GM18868 (cell line): Measurements from ENCODE around the gene SEMA3D.

ENCODE experiments used
- ATAC-seq: cut with Tn5 transposase; IDR thresholded peaks from one replicate; pipeline ENCODE4 v1.9.1; 2021; ENCODE audit warnings: mild to moderate bottlenecking, moderate library complexity; ENCODE audit not compliant: unreplicated experiment

The SEMA3D gene

DNA sequence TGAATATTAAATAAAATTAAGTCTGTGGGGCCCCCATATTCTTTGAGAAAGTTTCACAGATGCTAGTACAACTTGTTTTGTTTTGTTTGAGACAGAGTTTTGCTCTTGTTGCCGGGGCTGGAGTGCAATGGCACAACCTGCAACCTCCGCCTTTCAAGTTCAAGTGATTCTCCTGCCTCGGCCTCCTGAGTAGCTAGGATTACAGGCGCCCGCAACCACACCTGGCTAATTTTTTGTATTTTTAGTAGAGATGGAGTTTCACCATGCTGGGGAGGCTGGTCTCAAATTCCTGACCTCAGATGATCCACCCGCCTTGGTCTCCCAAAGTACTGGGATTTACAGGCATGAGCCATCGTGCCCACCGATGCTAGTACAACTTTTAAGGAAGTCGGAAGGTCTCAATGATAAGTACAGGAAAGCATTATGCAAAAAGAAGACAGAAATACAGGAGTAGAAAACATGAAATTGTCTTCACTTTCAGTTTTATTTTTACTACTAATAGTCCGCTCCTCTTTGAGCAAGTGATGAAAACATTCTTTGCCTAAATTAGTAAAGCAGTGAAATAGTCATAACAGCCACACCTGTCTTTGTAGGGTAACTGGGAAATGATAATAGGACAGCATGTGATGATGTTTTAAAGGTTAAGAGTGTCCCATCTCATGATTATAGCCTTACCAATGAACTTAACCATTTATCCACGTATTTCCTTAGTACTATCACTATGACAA is 147.5 kb downstream of the SEMA3D start:
- peak; percentile 86 for ATAC-seq

DNA sequence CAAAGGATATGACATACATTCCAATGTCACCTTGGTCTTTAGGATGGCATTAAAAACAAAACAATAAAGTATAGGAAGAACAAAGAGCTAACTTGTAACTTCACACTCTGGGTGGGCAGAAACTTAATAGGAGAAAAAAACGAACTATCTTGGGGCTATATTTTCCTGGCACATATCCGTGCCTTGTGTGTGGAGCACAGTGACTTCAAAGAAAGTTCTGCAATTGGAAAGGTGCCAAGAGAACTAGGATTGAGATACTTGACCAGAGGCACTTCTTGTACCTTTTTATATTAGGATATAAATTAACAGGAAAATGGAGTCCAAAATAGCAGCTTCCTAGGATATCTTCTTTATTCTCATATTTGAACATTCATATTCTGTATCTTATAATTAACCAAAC is 148.4 kb downstream of the SEMA3D start:
- ATAC-seq = no peak

DNA sequence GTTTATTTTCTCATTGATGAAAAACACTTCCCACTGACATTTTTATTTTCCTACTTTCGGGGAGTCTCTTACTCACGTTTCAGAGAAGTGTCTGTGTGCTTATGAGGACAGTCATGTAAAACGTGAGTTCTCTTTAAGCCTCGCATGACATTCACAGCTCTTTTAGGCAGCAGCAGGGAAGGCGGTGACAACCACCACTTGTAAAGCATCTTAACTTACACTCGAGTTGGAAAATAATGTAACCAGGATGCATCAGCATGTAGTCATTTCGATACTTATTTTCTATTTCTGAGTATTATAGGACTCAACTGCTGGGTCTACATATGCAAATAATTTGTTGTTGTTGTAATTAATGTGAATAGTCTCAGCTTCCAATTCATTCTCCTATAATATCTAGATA is 153.6 kb downstream of the SEMA3D start:
- no peak for ATAC-seq

DNA sequence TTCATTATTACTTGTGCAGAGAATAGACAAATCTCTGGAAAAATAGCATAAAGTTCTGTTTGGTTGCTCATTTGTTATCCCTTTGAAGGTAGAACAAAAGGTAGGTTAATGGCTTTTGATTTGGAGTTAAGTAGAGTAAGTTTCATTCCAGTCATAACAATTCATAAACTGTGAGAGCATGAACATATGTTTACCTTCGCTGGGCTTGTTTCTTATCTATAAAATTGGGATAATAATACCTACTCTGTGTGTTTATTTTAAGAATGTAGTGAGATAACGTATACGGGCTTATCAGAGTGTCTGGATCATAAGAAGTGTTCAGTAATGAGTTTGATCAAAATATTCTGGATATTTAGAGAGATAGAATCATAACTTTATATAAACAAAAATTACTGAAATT is 155.4 kb downstream of the SEMA3D start:
- no peak for ATAC-seq

DNA sequence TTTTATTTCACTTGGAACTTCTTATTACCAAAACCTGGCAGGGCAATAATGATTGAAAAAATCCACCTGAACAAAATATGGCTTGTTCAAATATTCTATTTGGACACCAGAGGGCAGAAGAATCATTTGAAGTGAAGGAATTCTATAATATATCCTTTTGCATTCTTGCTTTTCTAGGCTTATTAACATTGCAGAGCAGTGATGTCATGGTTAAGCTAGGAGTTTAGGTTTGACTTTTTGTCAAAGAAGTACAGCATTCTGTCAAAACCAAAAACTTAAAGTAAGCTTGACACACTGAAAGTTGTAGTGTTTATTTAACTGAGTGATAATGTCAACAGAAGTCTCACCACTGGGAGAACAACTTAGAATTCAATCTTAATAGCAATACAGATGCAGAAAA is 156.0 kb downstream of the SEMA3D start:
- peak; percentile 61 for ATAC-seq

DNA sequence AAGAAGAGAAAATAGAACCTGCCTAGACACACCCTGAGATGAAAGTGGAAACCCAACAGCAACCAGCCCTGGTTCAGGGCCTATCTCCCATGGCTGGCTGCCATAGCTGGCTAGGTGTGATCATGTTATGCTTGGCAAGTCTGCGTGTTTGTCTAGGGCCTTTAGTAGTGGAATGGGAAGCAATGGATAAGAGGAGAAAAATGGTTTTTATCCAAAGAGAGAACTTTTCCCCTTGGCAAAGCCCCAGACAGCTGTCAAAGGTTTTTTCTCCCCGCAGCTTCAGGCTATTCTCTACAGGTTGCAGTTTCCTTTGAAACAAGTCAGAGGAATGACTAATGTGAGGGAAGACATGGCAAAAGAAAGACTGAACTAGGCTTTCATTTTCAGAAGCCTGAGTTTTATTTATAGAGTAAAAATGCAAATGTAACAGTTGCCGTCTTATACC is 161.5 kb downstream of the SEMA3D start:
- ATAC-seq = peak; percentile 76

DNA sequence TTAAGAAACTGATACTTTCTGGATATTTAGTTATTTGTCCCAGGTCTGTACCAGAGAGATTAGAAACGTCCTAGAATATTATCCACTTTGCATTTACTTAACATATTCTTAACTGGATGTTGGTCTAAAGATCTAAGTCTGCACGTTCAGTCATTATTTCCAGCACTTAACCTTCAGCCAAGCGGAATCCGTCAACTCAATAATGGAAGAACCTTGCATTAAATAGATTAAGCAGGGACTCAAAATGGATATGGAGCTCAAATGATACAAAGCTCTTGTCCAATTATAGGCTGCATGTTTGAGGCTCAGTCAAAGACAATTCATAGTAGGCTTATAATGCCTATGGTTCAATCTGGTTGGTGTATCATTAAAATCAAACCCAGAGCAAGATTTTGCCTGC is 162.9 kb downstream of the SEMA3D start:
- ATAC-seq = no peak

DNA sequence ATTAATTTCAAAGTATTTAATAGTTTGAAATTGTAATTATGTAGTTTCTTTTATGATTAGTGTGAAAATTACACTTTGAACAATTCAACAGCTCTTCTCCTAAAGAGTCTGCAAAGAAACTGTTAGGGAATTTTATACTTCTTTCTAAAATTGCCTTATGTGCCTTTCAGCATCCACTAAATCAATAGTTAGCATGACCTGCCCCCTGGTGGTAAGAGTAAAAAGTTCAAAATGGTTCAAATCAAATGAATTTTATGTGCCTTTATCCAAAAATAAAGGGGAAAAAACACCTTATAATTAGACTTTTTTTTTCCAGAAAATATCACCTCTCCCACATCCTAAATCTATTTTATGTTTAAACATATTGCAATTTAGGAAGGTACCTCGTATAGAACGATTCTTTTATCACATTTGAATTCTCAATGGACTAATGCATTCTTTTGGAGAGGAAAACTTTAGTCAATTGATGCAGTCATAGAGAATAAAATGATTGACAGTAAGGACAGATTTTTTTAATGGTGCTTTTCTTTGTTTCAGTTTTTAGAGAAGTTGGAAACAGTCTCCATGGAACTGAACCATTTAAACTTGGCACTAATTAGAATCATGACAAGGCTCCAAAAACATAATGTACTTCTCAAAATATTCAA is 163.7 kb downstream of the SEMA3D start:
- ATAC-seq = no peak

DNA sequence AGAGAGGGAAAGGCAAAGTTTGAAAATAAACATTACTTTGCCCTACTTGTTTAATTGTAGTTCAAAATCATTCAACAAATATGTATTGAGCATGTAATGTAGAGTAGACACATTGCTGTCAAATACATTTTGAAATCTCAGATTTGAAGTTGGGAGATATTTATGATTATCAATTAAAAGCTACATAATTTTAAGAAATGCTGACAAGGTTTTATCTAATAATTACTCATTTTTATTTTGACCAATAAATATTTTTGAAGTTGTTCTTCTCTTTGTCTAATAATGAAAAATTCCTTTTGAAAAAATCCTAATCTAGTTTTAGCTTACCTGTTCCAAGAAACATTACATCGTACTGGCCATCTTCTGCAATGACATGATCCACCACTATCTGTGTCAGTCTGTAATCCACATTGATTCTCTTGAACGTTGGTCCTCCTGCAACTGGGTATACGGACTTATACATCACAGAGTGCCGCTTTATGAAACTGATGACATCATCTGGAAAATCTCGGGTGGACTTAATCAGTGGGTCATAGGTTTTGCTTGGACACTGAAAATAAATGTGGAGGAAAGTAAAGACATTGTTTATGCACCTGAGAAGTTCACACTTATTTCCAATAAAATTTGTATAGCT is 164.7 kb downstream of the SEMA3D start:
- ATAC-seq = no peak

DNA sequence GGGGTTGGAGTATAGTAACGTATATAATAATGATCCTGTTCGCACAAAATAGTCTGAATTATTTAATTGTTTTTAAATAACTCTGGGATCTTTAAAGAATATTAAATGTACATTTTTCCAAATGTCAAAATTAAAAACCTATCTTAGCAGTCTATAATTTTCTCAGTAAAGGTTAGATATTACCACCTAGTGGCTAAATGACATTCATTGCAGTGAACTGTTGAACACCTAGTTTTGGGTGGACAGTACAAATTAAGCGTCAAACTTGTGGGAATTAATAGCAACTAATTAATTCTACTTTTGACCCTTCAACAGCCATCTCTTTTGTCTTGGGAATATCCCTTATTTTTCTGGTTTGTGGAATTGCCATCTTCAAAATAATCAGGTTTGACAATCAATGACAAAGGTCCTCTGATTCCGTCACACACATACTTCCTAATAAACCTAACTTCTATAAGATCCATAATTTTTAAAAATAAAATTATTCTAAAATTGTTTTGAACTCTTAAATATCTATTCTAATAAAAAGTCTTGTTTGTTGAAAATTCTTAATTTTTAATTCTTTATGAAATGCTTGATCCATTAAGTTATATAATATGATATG is 165.7 kb downstream of the SEMA3D start:
- no peak for ATAC-seq

DNA sequence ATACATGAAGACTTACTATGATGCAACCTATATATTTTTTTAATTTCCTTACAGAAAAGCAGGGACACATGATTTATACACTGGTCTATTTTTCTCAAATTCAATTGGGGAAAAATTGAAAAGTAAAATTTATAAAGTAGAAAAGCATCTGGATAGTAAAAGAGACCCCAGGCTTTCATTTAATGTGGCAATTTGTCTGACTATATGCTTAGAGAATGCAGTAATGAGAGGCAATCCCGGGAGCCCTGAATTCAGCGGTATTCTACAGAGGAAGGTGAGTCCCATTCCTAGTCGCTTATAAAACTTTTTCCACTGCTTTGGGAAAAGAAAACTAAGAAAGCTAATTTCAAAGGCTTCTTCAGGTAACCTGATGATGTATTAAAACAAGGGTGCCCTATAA is 167.1 kb downstream of the SEMA3D start:
- ATAC-seq = no peak

DNA sequence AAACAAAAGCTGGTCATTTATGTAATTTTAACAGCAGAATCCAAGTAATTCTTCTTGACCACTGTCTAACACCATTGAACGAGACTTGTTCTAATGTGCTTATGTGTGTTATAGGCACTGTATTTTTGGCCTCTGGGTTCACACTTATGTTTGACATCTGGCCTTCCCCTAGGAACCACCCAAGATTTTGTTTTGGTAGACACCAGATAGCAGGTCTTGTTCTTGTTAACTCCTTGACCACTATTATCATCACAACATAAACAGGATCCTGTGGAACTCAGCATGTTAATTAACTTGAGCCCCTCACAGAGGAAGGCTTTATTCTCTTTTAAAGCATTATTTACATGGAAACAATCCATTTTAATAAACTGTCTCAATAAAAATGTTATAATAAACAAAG is 167.7 kb downstream of the SEMA3D start:
- ATAC-seq = no peak

DNA sequence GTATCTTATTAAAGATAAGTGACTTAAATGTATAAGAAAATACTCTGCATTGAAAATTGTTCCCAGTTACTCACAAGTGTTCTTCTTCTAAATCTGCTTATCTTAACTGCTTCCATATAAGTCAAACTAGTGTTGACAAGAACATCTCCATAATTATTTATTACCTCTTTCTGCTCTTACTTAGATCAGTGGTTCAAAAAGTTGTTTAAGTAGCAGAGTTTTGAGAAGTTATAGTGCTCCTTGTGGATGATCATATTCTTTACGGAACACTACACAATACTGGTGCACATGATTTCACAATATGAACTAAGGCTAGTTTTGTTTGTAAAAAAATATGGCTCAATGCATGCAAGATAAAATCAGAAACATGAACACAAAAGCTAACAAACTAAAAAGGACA is 168.4 kb downstream of the SEMA3D start:
- ATAC-seq = no peak

DNA sequence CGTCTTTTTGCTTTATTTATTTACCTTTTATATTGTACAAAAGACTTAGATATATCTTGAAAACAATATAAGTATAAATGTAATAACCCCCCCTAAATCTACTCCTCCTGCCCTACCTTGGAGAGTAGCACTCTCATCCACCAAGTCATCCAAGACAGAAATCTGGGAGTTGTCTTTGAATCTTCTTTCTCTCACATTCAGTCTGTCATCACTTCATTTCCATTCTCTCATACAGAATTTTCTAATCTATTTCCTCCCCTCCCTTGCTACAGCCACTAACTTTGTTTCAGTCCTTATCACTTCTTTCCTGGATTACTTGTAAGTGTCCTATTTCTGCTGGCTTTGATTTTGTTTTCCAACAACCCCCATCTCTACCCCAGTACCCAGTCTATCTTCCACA is 170.6 kb downstream of the SEMA3D start:
- no peak for ATAC-seq

DNA sequence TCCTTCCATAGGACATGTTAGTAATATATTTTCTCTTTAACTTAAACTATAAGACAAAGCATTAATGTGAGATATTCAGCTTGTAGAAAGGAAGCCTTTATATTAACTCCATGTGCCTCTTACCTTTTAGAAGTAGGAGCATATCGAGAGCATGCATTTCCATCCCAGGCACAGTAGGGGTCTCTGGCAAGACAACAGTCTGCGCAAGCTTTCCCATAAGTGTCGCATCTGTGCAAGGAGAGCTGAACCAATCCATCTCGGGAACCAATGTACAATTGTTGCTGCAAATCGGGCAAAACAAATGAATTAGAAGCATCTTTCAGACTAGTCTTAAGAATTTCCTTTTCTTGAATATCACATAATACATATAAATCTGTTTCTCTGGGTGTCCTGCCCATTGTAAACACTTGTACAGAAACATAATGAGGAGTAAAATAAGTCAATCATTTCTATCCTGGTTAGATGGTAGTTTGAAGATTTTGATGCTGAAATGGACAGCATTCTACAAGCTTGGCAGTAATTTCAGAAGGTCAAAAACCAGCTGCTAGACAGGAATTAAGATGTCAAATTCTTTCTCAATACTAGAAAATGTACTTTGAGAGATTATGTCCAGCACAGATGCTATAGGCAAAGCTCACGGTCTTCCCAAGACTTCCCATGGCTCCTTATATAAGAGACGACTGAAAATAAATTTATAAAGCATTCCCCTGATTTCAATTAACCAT is 171.8 kb downstream of the SEMA3D start:
- ATAC-seq = no peak

DNA sequence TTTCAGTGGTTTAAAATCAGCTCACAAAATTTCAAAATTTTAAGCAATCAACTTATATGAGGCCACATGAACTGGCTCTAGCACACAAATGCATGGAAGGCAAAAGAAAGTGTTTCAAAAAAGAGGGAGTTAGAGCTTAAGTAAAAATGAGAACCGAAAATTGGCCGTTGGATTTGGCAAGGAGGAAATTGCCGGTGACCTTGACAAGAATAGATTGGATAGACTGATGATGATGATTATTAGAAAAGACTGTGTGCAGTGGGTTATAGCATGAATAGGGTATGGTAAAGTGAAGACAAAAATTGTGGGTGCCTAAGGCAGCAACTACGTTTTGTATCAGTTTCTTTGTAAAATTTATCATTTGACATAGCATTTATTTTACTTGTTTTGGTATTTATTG is 175.7 kb downstream of the SEMA3D start:
- no peak for ATAC-seq

DNA sequence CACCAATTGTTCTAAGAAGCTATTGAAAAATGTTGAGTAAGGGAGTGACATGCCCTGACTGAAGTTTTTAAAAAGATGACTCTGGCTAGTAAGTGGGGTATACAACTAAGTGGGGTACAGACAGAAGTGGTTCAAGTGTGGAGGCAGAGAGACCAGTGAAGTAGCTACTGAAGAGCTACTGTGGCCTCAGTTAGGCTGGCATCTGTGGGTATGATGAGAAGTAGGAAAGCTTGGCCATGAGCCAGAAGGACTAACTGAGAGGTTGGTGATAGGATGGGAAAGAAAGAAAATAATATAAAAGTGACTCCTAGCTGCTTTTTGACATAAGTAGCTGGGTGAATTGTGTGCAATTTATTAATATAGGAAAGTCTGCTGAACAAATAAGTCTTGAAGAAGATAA is 176.6 kb downstream of the SEMA3D start:
- no peak for ATAC-seq

DNA sequence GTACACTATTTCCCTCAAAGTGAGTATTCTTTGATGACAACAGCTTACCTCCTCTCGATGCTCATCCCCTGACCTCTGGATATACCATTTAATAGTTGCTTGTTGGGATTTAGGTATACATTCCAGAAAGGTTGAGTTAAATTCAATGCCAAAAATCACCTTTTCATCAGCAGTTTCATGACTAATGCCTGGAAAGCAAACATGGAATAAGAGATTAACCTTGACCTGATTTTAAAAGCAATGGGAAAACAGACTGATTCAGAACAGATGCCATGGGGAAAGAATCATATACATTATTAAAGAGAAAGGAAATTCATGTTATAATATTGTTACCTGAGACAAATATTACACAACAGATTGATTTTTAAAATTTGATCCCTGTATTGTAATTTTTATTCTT is 180.1 kb downstream of the SEMA3D start:
- no peak for ATAC-seq

DNA sequence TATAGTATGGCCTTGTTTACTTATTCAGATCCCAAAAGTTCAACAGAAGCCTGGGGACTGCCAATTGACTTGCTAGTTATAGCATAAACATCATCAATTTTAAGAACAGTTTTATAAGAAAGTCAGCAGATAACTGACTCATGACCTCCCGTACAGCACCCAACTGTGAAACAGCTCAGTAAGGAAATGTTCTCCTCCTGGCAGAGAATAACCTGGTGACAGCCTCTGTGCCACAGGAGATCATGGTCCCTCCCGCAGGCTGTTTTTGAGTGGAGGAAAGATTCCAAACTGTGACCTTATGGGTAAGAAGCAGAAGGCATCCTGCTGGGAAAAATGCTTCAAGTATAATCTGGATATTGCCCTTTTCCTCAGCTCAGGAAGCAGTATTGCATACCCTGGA is 182.5 kb downstream of the SEMA3D start:
- no peak for ATAC-seq

DNA sequence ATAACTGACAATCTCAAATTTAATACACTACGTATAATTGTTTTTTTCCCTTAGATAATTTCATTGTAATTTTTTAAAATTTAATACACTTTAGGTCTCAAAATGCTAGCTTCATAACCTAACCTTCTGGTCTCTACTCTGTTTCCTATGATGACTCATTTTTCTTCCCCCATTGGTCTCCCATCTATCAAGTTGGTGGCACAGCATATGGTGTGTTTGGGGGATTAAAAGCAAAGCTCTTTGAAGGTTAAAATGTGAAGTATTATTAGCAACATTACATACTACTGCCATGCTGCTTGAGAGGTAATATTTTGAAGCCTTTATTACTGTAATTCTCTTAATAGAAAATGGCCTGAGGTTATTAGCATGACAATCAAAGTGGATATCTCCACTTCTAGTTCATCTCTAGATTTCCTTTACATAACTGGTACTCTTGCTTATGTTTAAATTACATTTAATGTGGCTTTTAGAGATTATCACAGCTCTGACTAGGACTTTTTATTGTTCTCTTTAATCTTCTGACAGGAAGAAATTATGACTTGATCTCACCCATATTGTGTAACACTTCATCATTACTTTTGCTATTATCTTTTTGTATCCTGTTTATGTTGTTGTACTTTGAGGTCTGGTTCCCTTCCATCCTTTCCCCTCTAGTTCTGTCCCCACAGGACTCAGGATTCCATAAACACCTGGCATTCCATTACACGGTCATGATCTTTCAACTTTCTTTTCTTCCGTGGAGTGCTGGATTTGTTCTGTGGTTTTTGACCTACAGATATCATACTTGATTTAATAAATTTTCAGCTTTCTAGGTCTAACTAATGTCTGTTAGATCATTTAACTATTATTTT is 185.1 kb downstream of the SEMA3D start:
- ATAC-seq = no peak
